HS-27A (cell line): ENCODE results near the gene GBGT1.
"Not testable (repeated sequence)": the region's sequence is repeated elsewhere in the genome, so short reads cannot be mapped to it uniquely, and the experiment has no call there.

Experiments
- DNase-seq: peaks from one replicate; pipeline ENCODE4 v3.0.0-alpha.2; 2012; ENCODE audit warnings: low read depth, missing footprints

GBGT1 gene

GRCh38 chr9:133195029-133195428 is 31.3 kb upstream of the GBGT1 start:
- DNase-seq = no peak

GRCh38 chr9:133194597-133194996 is 30.9 kb upstream of the GBGT1 start:
- DNase-seq = no peak

GRCh38 chr9:133191989-133192388 is 28.3 kb upstream of the GBGT1 start:
- DNase-seq = no peak

GRCh38 chr9:133189826-133190225 is 26.1 kb upstream of the GBGT1 start:
- no peak for DNase-seq

- no peak for DNase-seq
Observed at GRCh38 chr9:133188843-133189180, 25.1 kb upstream of the GBGT1 start.

GRCh38 chr9:133188006-133188842 is 24.5 kb upstream of the GBGT1 start:
- DNase-seq = no peak

- no peak for DNase-seq
Observed at GRCh38 chr9:133187561-133188005, 23.9 kb upstream of the GBGT1 start.

GRCh38 chr9:133186736-133187135 is 23.0 kb upstream of the GBGT1 start:
- DNase-seq = no peak

GRCh38 chr9:133184971-133185370 is 21.3 kb upstream of the GBGT1 start:
- DNase-seq = peak; percentile 5

GRCh38 chr9:133182151-133182550 is 18.4 kb upstream of the GBGT1 start:
- no peak for DNase-seq

- DNase-seq = no peak
Observed at GRCh38 chr9:133181561-133181960, 17.8 kb upstream of the GBGT1 start.

GRCh38 chr9:133180953-133181352 is 17.2 kb upstream of the GBGT1 start:
- DNase-seq = no peak

- no peak for DNase-seq
Observed at GRCh38 chr9:133173056-133173455, 9.3 kb upstream of the GBGT1 start.

GRCh38 chr9:133171161-133171961 is 7.6 kb upstream of the GBGT1 start:
- DNase-seq = no peak

- no peak for DNase-seq
Observed at GRCh38 chr9:133170716-133171115, 7.0 kb upstream of the GBGT1 start.

GRCh38 chr9:133169687-133170086 is 6.0 kb upstream of the GBGT1 start:
- DNase-seq = not testable (repeated sequence)

- DNase-seq = no peak
Observed at GRCh38 chr9:133169102-133169501, 5.4 kb upstream of the GBGT1 start.

- DNase-seq = no peak
Observed at GRCh38 chr9:133168432-133168831, 4.7 kb upstream of the GBGT1 start.

- no peak for DNase-seq
Observed at GRCh38 chr9:133167769-133168168, 4.1 kb upstream of the GBGT1 start.

- no peak for DNase-seq
Observed at GRCh38 chr9:133167096-133167730, 3.5 kb upstream of the GBGT1 start.

GRCh38 chr9:133166392-133166791 is 2.7 kb upstream of the GBGT1 start:
- no peak for DNase-seq

GRCh38 chr9:133165452-133165730 is 1.7 kb upstream of the GBGT1 start:
- DNase-seq = no peak

GRCh38 chr9:133164191-133164590 is 477 bp upstream of the GBGT1 start:
- DNase-seq = no peak
